ENCODE data around the gene KLC1. TPM values are rescaled to one million over a fixed set of nuclear protein-coding genes. Genes with fewer than 3 reads are reported as not detected.

The KLC1 gene
- total RNA-seq, 1 donor: 212 TPM

- TF ChIP-seq CTCF (IDR thresholded peaks at IDR 0.05; ENCODE audit: insufficient read depth, low read length): no peak
- DNase-seq (ENCODE audit: low read depth): no peak
- H3K4me3 ChIP-seq (ENCODE audit: low read depth, low read length): no peak overlapping the region
Measured at GRCh38 chr14:103733651-103734050, 104.6 kb downstream of the KLC1 start.

GRCh38 chr14:103734081-103734888, 105.3 kb downstream of the KLC1 start:
- TF ChIP-seq CTCF (IDR thresholded peaks at IDR 0.05; ENCODE audit: insufficient read depth, low read length): no peak
- no peak for DNase-seq (ENCODE audit: low read depth)
- no peak overlapping the region for H3K4me3 ChIP-seq (ENCODE audit: low read depth, low read length)

- H3K4me3 ChIP-seq (ENCODE audit: low read depth, low read length): no peak overlapping the region
- no peak for TF ChIP-seq CTCF (IDR thresholded peaks at IDR 0.05; ENCODE audit: insufficient read depth, low read length)
- DNase-seq (ENCODE audit: low read depth): no peak
Measured at GRCh38 chr14:103735022-103735421, 106.0 kb downstream of the KLC1 start.

- TF ChIP-seq CTCF (IDR thresholded peaks at IDR 0.05; ENCODE audit: insufficient read depth, low read length): no peak
- H3K4me3 ChIP-seq (ENCODE audit: low read depth, low read length): no peak overlapping the region
- DNase-seq (ENCODE audit: low read depth): no peak
Measured at GRCh38 chr14:103735439-103735814, 106.4 kb downstream of the KLC1 start.

- TF ChIP-seq CTCF (IDR thresholded peaks at IDR 0.05; ENCODE audit: insufficient read depth, low read length): no peak
- DNase-seq (ENCODE audit: low read depth): no peak
- H3K4me3 ChIP-seq (ENCODE audit: low read depth, low read length): no peak overlapping the region
Measured at GRCh38 chr14:103735815-103736545, 107.0 kb downstream of the KLC1 start.

GRCh38 chr14:103736546-103737431, 107.8 kb downstream of the KLC1 start:
- no peak for TF ChIP-seq CTCF (IDR thresholded peaks at IDR 0.05; ENCODE audit: insufficient read depth, low read length)
- H3K4me3 ChIP-seq (ENCODE audit: low read depth, low read length): no peak overlapping the region
- no peak for DNase-seq (ENCODE audit: low read depth)
